Stomach (tissue), 4 donors: ENCODE results near the gene TES.

Source experiments
- POLR2AphosphoS5 ChIP-seq, 3 donors: sonication (generic); formaldehyde crosslinking; IDR thresholded peaks; one replicate each; pipeline ENCODE4 v1.6.1; 2016; ENCODE audit warnings: antibody characterized with exemption in 3 of 3
- TF ChIP-seq, protein P1 (sequence below), 7 experiments: fragments of 450-650 bp in 4 of 7; fragments of 200-600 bp in 3 of 7; sonication (generic) in 3 of 7; IDR thresholded peaks; one replicate each; pipeline ENCODE4 v1.5.1; 2016 to 2019; ENCODE audit warnings: antibody characterized with exemption in 7 of 7, control low read depth in 2 of 7, mild to moderate bottlenecking in 1 of 7

DNA sequence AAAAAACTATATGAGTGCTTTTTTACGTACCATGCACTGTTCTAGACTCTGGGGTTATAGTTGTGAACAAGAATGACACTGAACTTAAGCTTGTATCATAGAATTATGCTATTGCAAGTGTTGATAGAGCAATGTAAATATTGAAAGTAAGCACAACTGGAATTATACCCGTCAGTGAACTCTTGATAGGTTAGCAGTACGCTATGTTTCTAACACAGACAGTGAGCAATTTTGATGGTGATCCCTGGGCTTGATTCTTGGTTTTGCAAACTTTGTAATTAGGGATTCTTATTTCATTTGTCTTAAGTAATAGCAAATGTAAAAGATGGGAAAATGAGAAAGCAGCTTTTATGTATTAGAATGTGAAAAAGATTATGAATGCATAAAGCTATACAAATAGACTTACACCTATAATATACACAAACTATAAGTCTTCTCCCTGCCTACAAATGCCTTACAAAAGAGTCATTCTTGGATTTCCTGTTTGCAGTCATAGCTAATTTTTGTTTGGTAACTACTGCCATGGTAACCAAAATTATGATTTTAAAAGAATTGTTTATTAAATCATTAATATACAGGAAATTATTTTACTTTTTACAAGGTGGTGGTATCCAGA lies 6.7 kb downstream of the TES start:
- TF ChIP-seq, protein P1, sequence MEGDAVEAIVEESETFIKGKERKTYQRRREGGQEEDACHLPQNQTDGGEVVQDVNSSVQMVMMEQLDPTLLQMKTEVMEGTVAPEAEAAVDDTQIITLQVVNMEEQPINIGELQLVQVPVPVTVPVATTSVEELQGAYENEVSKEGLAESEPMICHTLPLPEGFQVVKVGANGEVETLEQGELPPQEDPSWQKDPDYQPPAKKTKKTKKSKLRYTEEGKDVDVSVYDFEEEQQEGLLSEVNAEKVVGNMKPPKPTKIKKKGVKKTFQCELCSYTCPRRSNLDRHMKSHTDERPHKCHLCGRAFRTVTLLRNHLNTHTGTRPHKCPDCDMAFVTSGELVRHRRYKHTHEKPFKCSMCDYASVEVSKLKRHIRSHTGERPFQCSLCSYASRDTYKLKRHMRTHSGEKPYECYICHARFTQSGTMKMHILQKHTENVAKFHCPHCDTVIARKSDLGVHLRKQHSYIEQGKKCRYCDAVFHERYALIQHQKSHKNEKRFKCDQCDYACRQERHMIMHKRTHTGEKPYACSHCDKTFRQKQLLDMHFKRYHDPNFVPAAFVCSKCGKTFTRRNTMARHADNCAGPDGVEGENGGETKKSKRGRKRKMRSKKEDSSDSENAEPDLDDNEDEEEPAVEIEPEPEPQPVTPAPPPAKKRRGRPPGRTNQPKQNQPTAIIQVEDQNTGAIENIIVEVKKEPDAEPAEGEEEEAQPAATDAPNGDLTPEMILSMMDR (IDR thresholded peaks at IDR 0.05): no peak
- no peak for TF ChIP-seq POLR2AphosphoS5 (IDR thresholded peaks at IDR 0.05)
